H1 (cell line): ENCODE results near the gene PRR5. TPM values are rescaled to one million over a fixed set of nuclear protein-coding genes. Genes with fewer than 3 reads are reported as not detected.

Experiments
- CTCF ChIA-PET: fragments of 300-600 bp; sonication (Branson Sonifier 250); formaldehyde crosslinking; loops from one replicate; lab custom pipeline; 2021; ENCODE audit not compliant: partially characterized antibody; lab: Charles Lee
- POLR2A ChIA-PET: fragments of 300-600 bp; sonication (Branson Sonifier 250); formaldehyde crosslinking; loops from one replicate; lab custom pipeline; 2021; ENCODE audit warnings: inconsistent platforms; ENCODE audit not compliant: partially characterized antibody; lab: Charles Lee
- DNase-seq, 2 experiments: peaks; one replicate each; pipeline versions ENCODE4 v3.0.0 to v3.0.0-alpha.2; 2010 to 2022; ENCODE audit warnings: low spot score in 2 of 2, low read depth in 1 of 2, mixed read lengths in 1 of 2
- FAIRE-seq: peaks from 2 replicates; lab custom pipeline; 2011; peaks lifted over from hg19 to GRCh38; lab: Jason Lieb, UNC
- H2AFZ ChIP-seq: 2 replicates; pipeline ENCODE4 v1.8.1; 2012; ENCODE audit warnings: low read length, inconsistent platforms
- H2AK5ac ChIP-seq: 2 replicates; pipeline ENCODE4 v1.6.1; 2013; ENCODE audit warnings: low read depth, low read length
- H2BK120ac ChIP-seq: replicated peaks from 2 replicates; pipeline ENCODE3; 2013; ENCODE audit warnings: low read depth, low read length, inconsistent platforms
- H2BK12ac ChIP-seq: 2 replicates; pipeline ENCODE4 v1.6.1; 2013; ENCODE audit warnings: low read depth, low read length
- H2BK15ac ChIP-seq: 2 replicates; pipeline ENCODE4 v1.6.1; 2013; ENCODE audit warnings: low read length
- H2BK20ac ChIP-seq: 2 replicates; pipeline ENCODE4 v1.6.1; 2013; ENCODE audit warnings: low read length
- H2BK5ac ChIP-seq: 2 replicates; pipeline ENCODE4 v1.6.1; 2013; ENCODE audit warnings: low read depth, low read length
- H3K14ac ChIP-seq: 2 replicates; pipeline ENCODE4 v1.6.1; 2013; ENCODE audit warnings: inconsistent platforms; ENCODE audit not compliant: insufficient read length
- H3K18ac ChIP-seq: 2 replicates; pipeline ENCODE4 v1.6.1; 2013; ENCODE audit warnings: low read length; ENCODE audit errors: extremely low read depth
- H3K23ac ChIP-seq: 2 replicates; pipeline ENCODE4 v1.6.1; 2013; ENCODE audit warnings: inconsistent platforms; ENCODE audit not compliant: insufficient read length
- H3K23me2 ChIP-seq: 2 replicates; pipeline ENCODE4 v1.6.1; 2013; ENCODE audit warnings: low read depth, low read length
- H3K27ac ChIP-seq: 2 replicates; pipeline ENCODE4 v1.6.1; 2011; ENCODE audit warnings: low read depth, low read length, inconsistent platforms
- H3K27me3 ChIP-seq, 4 experiments: replicated peaks in 1 of 4; 1 replicate in 1 of 4; 2 replicates in 3 of 4; pipeline versions ENCODE4 v1.6.1 to v1.8.1; 2011 to 2013; ENCODE audit warnings: low read length in 3 of 4, mild to moderate bottlenecking in 3 of 4, inconsistent platforms in 2 of 4, mixed read lengths in 2 of 4, moderate library complexity in 1 of 4; ENCODE audit not compliant: control insufficient read depth in 3 of 4, insufficient read depth in 3 of 4; ENCODE audit errors: extremely low read depth in 1 of 4
- H3K36me3 ChIP-seq, 4 experiments: 2 replicates each; pipeline versions ENCODE4 v1.6.1 to v1.8.1; 2011 to 2013; ENCODE audit warnings: mild to moderate bottlenecking in 4 of 4, low read length in 3 of 4, moderate library complexity in 2 of 4, control low read depth in 1 of 4, inconsistent platforms in 1 of 4; ENCODE audit not compliant: insufficient read depth in 4 of 4, control insufficient read depth in 2 of 4
- H3K4ac ChIP-seq: replicated peaks from 2 replicates; pipeline ENCODE3; 2013; ENCODE audit warnings: low read length, low read depth, mixed read lengths, inconsistent platforms; ENCODE audit not compliant: insufficient read length
- H3K4me1 ChIP-seq, 4 experiments: replicated peaks in 1 of 4; 1 replicate in 1 of 4; 2 replicates in 3 of 4; pipeline versions ENCODE4 v1.6.1 to v1.8.1; 2011 to 2013; ENCODE audit warnings: low read length in 3 of 4, inconsistent platforms in 2 of 4, mixed read lengths in 1 of 4; ENCODE audit not compliant: insufficient read depth in 4 of 4, control insufficient read depth in 3 of 4
- H3K4me2 ChIP-seq, 2 experiments: 2 replicates each; pipeline versions ENCODE4 v1.6.1 to v1.8.1; 2011 to 2013; ENCODE audit warnings: low read depth in 2 of 2, low read length in 2 of 2, control low read depth in 1 of 2, inconsistent platforms in 1 of 2, mild to moderate bottlenecking in 1 of 2; ENCODE audit not compliant: insufficient read depth in 1 of 2
- H3K4me3 ChIP-seq, 4 experiments: fragments of 200-600, 300-600 bp in 1 of 4; sonication (generic), shearing (Covaris generic), sonication (Bioruptor Twin) in 1 of 4; 2 replicates each; pipeline versions ENCODE4 v1.5.1 to v1.8.1; 2011 to 2016; ENCODE audit warnings: low read length in 4 of 4, low read depth in 3 of 4, control low read depth in 2 of 4, inconsistent platforms in 2 of 4, mild to moderate bottlenecking in 2 of 4, mixed read lengths in 1 of 4, moderate library complexity in 1 of 4; ENCODE audit not compliant: insufficient read depth in 2 of 4; ENCODE audit errors: extremely low read depth in 1 of 4
- H3K56ac ChIP-seq: replicated peaks from 2 replicates; pipeline ENCODE3; 2013; ENCODE audit warnings: low read depth, mild to moderate bottlenecking, mixed read lengths, low read length, inconsistent platforms; ENCODE audit not compliant: insufficient read length
- H3K79me1 ChIP-seq: 2 replicates; pipeline ENCODE4 v1.6.1; 2013; ENCODE audit warnings: low read depth, low read length, control low read depth
- H3K79me2 ChIP-seq, 2 experiments: 2 replicates each; pipeline versions ENCODE4 v1.6.1 to v1.8.1; 2012 to 2013; ENCODE audit warnings: low read length in 2 of 2, mild to moderate bottlenecking in 2 of 2, inconsistent platforms in 1 of 2; ENCODE audit not compliant: insufficient read depth in 2 of 2, control insufficient read depth in 1 of 2
- H3K9ac ChIP-seq, 4 experiments: replicated peaks in 1 of 4; 1 replicate in 1 of 4; 2 replicates in 3 of 4; pipeline versions ENCODE4 v1.6.1 to v1.8.1; 2011 to 2013; ENCODE audit warnings: low read depth in 3 of 4, low read length in 3 of 4, control low read depth in 2 of 4, mild to moderate bottlenecking in 2 of 4, moderate library complexity in 2 of 4, inconsistent platforms in 1 of 4; ENCODE audit errors: extremely low read depth in 1 of 4
- H3K9me3 ChIP-seq, 2 experiments: 2 replicates each; pipeline versions ENCODE4 v1.6.1 to v1.8.1; 2012 to 2013; ENCODE audit warnings: mild to moderate bottlenecking in 2 of 2, moderate library complexity in 2 of 2, control low read depth in 1 of 2, inconsistent platforms in 1 of 2, low read depth in 1 of 2, low read length in 1 of 2, mixed read lengths in 1 of 2; ENCODE audit not compliant: insufficient read depth in 2 of 2
- H4K20me1 ChIP-seq, 2 experiments: replicated peaks in 1 of 2; 2 replicates each; pipeline versions ENCODE3 to v1.8.1; 2011 to 2013; ENCODE audit warnings: inconsistent platforms in 2 of 2, low read length in 2 of 2, mild to moderate bottlenecking in 1 of 2; ENCODE audit not compliant: insufficient read depth in 2 of 2, control insufficient read depth in 1 of 2
- H4K5ac ChIP-seq: 2 replicates; pipeline ENCODE4 v1.6.1; 2013; ENCODE audit warnings: low read length, low read depth, mixed read lengths, inconsistent platforms; ENCODE audit not compliant: insufficient read length
- H4K8ac ChIP-seq: 2 replicates; pipeline ENCODE4 v1.8.0; 2013; ENCODE audit warnings: mild to moderate bottlenecking, moderate library complexity, low read length, inconsistent platforms; ENCODE audit not compliant: insufficient read depth; ENCODE audit errors: extremely low read depth
- H4K91ac ChIP-seq: replicated peaks from 2 replicates; pipeline ENCODE3; 2013; ENCODE audit warnings: low read length, mixed read lengths, inconsistent platforms; ENCODE audit not compliant: insufficient read length
- CHD2 ChIP-seq: IDR thresholded peaks from 2 replicates; pipeline ENCODE4 v1.6.1; 2012; ENCODE audit warnings: low read length, improper control_type of control experiment
- FOSL1 ChIP-seq: IDR thresholded peaks from 2 replicates; pipeline ENCODE4 v1.6.1; 2011; ENCODE audit warnings: mild to moderate bottlenecking, low read depth, low read length, moderate library complexity; ENCODE audit not compliant: insufficient read depth
- SIRT6 ChIP-seq: IDR thresholded peaks from one replicate; pipeline ENCODE4 v1.7.1; 2012; ENCODE audit warnings: low read length, inconsistent platforms
- WGBS, 2 experiments: shearing (Covaris generic) in 1 of 2; methylation state at CpG; one replicate each; pipeline versions ENCODE4 v1.1.6 to v1.1.7; 2013 to 2015; ENCODE audit warnings: low lambda C conversion rate in 2 of 2, mixed read lengths in 2 of 2, inconsistent platforms in 1 of 2, low coverage in 1 of 2, missing lambda C conversion rate in 1 of 2; ENCODE audit not compliant: insufficient replicate concordance in 2 of 2, insufficient coverage in 1 of 2, insufficient read length in 1 of 2; ENCODE audit errors: extremely low coverage in 1 of 2, missing lambda C conversion rate in 1 of 2; 5-methylcytosine and 5-hydroxymethylcytosine counted together
- polyA plus RNA-seq, 7 experiments: library from polyadenylated mRNA; depleted of rRNA in 3 of 7; stranded (reverse) in 5 of 7; unstranded in 2 of 7; fragments of >200 nt in 5 of 7; fragments of 200-250 nt in 2 of 7; gene quantifications; 1 replicate in 5 of 7; 2 replicates in 1 of 7; 4 replicates in 1 of 7; pipeline versions ENCODE4 v1.2.1 to v1.2.3, GENCODE V29; 2011 to 2013; ENCODE audit warnings: missing spikeins in 2 of 7, mixed read lengths in 2 of 7
- total RNA-seq: library from RNA; stranded (reverse); fragmentation: NEBNext Ultra II Directional; extraction: Animal tissue kit (Norgen Biotek cat#: 25700); gene quantifications from 2 replicates; pipeline ENCODE4 v1.2.1, GENCODE V29; 2021

PRR5 gene
- total and polyA plus RNA-seq, 2 of the 8 experiments (the other 6 are each of a cell fraction or from before 2014, with no cell fraction given) = 16.5 to 25.7 TPM

DNA sequence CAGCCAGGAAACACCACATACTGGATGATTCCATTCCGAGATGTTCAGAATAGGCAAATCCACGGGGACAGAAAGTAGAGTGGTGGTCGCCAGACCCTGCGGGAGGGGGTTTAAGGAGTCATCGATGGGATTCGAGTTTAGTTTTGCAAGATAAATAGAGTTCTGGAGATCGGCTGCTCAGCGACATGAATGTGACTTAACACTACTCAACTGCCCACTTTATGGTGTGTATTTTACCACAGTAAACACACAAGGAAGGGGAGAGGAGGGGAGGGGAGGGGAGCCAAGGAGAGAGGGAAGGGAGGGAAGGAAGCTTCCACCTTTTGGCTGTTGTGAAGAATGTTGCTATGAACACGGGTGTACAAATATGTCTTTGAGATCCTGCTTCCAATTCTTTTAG lies 39.9 kb downstream of the PRR5 start:
- no peak for FAIRE-seq
- H2BK120ac ChIP-seq = no peak overlapping the region
- no peak for TF ChIP-seq SIRT6
- no peak for TF ChIP-seq FOSL1
- TF ChIP-seq CHD2 = no peak

More for the DNA sequence above, 39.9 kb downstream of the PRR5 start:
- H3K79me2 ChIP-seq = no peaks in the 10 kb centered on the region
- peaks cover 0 to 5% (median 0%) of the 10 kb centered on the region in 4 experiments; a peak in 2 of 7 replicates for H3K27me3 ChIP-seq
- ChIA-PET POLR2A (interaction anchor here (1.3 kb wide), 1 partner anchor 10 kb away, joined by 4 read pairs; the partner anchor contains the start of gene ARHGAP8), CTCF (no interaction called here)
- no peak overlapping the region for H3K23ac ChIP-seq
- H3K9me3 ChIP-seq = no peaks in the 10 kb centered on the region
- H3K23me2 ChIP-seq = no peaks in the 10 kb centered on the region
- no peak overlapping the region for H2BK15ac ChIP-seq
- peaks cover 0 to 28% (median 17%) of the 10 kb centered on the region in 4 experiments; a peak in 5 of 7 replicates for H3K4me1 ChIP-seq
- no peak overlapping the region for H3K27ac ChIP-seq
- 91% methylated on average over 8 of the region's 9 CpGs; no CpG with 5 or more reads in 1 of the 2 experiments for WGBS, 2 experiments
- no peak overlapping the region for H2BK20ac ChIP-seq
- H3K36me3 ChIP-seq = no peaks in the 10 kb centered on the region
- no peak overlapping the region for H4K91ac ChIP-seq
- H3K56ac ChIP-seq = no peak overlapping the region
- no peak overlapping the region for H3K4me2 ChIP-seq
- H3K18ac ChIP-seq = no peak overlapping the region
- DNase-seq = peak in 1 of 2 experiments; percentile 40
- H4K5ac ChIP-seq = no peak overlapping the region
- H2BK5ac ChIP-seq = no peak overlapping the region
- H3K79me1 ChIP-seq = no peaks in the 10 kb centered on the region
- H3K4ac ChIP-seq = no peak overlapping the region
- H2AFZ ChIP-seq = no peak overlapping the region
- no peak overlapping the region for H2BK12ac ChIP-seq
- no peak overlapping the region for H3K4me3 ChIP-seq
- H3K9ac ChIP-seq = no peak overlapping the region
- H3K14ac ChIP-seq = no peak overlapping the region
- no peak overlapping the region for H2AK5ac ChIP-seq
- no peak overlapping the region for H4K8ac ChIP-seq
- peaks cover 0 to 3% of the 10 kb centered on the region in 2 experiments for H4K20me1 ChIP-seq
